Activated T-helper 1 cell treated with Interleukin-2 at 50 U/mL for 16 hours (primary cell): ENCODE results near the gene MAP3K7CL.
"Not testable (repeated sequence)": the region's sequence is repeated elsewhere in the genome, so short reads cannot be mapped to it uniquely, and the experiment has no call there.

Experiments
- DNase-seq: peaks from one replicate; pipeline ENCODE4 v3.0.0-alpha.2; 2020; ENCODE audit warnings: low read depth

The MAP3K7CL gene

DNA sequence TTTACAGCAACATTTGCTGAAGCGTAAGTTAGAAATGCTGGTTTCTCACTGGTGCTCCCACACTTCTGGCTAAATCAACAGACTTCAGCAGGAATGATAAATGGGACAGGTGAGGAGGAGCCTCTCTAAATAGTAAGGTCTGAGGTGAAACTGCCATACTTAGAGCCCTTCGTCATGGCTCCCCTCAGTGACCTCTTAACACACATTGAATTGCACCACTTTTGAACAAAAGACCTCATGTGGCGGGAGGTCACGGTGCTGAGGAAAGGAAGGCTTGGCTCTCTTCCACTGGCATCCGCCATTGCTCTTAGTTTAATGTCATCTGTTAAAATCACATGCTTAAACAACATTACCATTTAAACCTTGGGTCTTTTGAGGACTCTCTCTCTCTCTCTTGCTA is 3.4 kb downstream of the MAP3K7CL start:
- no peak for DNase-seq

DNA sequence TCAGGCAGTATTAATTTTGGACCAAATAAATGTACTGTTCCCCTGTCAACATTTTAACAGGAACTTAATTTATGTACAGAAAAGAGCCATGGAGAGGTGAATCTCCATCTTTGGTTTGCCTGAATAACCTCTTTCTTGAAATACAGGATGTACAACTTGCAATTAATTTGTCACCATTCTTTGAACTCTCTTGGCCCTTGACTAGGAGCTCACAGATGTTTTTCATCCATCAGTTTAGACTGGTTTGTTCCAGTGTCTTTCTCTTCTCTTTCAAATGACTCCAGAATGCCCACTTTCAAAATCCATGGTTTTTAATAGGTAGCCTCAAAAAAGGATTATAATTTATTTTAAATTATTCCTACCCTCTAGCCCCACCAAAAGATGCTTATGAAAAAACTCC is 5.0 kb downstream of the MAP3K7CL start:
- no peak for DNase-seq

DNA sequence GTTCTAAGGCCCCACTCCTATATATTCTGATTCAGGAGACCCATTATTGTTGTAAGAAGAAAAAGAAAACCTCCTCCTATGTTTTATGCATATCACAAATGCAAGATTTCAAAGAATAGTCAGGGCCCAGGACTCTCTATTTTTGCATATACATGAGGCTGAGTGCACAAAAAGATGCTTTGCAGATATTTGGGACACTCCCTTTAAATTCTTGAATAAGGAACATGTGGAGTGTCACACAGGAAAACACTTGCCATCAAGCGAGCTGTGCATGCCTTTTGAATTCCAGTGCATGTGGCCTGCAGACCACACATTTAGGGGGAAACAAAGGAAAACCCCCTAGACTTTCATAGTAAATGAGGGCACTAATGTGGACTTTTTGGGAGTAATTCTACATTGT is 5.6 kb downstream of the MAP3K7CL start:
- DNase-seq = no peak

DNA sequence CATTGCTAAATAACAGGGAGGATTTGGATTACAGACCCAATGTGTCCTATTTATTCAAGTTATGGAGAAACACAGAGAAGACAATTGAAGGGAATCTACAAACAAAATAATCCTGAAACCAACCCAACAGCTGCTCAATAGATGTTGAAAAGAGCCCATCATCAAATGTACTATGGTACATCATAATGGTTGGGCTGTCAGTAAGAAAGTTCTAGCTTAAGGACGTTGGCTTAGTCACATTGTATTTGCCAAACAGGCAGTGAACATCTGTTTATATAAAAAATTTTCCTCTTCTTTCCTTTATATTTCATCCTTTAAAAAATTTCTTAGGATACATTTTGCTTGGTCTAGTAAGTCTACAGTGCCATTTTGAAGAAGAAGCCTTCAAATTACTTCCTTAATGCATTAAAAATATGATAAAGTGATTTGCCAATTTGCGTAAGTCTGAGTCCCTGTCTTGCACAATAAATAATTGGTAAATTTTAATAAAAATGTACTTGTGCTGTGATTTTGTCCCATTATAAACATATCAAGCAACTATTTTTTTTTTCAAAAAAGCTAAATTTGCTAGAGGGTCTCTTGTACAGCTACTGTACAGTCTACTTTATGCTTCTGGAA is 14.4 kb downstream of the MAP3K7CL start:
- no peak for DNase-seq

DNA sequence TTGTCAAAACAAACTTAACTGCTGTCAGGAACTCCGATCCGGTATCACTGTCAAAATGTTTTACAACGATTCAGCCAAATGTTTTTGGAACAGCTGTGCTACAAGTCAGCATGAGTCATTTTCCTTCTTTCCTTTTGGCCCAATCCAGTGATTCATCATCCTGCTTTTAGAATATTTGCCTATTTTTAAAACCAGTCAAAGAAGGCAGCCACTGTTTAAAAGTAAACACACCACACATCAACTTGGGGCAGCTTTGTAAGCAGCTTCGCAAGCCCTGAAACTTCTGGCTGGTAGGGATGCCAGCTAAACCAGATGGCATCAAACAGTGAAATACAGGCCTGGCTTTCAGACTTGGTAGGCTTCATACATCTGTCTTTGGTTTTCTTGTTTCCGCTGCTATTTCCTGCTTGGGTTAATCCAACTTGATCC is 14.9 kb downstream of the MAP3K7CL start:
- no peak for DNase-seq

DNA sequence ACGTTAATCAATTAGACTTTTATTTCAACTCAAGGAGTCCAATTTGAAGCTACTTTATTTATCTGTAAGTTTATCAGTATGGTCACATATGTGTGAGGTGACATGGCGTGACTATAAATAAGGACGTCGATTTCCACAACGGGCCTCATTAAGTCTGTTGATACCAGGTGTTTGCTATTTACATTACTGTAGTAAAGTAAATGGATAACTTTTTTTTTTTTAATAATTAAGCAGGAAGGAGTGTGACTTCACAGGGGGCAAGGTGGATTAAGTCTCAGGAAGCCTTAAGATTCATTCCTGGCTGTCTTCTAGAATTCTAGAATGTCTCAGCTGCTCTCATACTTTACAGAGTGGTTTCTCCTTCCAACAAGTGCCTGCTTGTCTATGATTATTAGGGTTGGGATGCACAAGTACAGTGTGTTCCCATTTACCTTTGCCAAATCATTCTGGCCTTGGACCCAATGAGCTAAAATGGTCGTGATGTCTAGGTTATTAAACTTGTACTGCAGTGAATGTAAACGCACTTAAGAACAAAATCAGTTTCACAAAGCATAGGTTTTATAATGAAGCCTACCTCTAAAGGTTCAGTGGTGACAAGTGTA is 15.5 kb downstream of the MAP3K7CL start:
- DNase-seq = no peak

DNA sequence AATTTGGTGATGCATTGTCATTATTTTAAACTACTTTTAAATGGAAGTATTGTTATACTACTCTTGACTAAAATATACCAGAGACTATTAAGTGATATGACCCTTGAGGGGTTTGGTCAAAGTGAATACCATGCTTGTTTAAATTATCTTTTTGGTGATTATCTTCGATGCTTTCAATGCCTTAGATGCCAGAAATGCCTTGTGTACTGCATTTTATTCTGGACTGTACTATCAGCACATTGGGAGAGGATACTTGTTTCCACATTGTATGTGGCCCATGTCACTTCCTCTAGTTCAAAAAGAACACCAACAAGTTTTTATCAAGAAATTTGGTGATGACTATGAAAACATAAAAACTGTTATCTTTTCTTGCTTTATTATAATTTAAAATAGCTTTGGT is 16.3 kb downstream of the MAP3K7CL start:
- DNase-seq = no peak

DNA sequence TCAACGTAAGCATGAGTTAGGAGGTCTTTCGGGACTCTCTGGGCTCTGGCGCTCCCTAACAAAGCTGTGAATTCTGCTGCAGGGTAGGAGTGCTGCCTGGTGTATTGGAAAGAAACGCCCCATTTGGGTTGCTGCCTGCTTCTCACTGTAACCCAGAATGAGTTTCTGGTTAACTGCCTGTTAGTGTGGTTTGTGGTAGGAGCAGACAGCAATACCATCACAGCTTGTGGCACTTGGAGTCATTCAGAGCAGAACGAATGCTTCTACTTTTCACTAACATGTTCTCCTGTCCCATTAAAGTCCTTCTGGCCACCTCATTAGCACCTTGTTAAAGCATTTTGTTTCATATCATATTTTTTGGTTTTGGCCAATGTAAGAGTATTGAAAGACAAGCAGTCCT is 18.1 kb downstream of the MAP3K7CL start:
- no peak for DNase-seq

DNA sequence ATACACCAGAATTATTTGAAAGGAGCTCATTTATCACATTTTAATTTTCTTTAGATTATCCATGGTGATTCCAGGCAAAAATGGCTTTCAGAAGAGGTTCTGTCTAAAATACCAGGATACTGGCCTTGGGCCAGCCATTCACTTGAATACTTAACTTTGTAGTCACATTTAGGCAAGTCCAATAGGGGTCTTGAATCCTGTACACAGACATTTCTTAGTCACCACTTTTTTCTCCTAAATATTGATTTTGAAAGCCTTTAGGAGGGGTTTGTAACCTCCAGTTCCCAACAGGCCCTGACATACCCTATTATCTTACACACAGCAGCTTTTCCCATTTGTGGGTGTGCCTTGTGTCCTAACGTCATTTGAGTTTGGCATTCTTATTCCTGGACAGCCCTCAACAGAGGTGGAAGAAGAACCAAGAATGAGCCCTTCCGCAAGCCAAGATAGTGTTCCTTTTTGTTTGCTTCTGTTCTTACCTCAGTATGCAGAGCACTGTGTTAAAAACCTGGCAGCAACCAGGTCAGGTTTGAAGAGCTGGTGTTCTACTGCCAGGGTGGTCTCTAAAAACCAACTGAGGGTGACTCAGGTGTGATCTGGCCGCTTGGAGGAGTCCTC is 19.5 kb downstream of the MAP3K7CL start:
- DNase-seq = no peak

DNA sequence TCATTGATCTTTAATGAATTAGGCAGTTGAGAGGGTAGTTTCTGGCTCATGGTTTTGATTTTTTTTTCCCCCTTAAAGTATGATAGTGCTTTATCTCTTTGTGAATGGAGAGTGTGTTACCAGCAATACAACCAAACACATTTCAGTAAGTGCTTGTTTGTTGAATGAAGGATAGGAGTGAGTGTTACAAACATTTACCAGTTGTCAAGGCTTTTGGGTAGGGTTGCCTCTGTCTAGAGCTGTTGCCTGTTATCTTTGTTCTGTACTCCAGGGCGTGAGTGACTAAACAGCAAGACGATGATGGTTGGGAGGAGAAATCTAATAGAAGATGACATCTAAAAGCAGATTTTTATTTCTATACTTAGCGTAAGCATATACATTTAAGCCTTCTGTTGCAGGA is 21.5 kb downstream of the MAP3K7CL start:
- no peak for DNase-seq

DNA sequence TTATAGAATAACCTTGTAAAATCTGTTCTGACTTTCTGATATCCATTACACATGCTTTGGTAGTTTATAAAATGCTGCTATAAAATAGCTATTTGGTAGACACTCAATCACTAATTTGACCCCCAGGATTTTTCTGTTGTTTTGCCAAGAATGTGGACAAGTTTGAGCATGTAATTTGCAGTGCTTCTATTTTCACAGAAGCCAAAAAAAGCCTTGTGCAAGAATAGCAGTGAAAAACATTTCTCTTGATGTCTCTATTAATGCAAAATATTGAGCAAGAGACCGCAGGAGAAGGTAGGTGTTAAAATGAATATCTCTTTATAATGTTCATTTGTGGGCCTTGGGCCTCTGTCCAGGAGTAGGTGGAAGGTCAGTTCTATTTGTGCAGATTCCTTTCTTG is 22.5 kb downstream of the MAP3K7CL start:
- no peak for DNase-seq

DNA sequence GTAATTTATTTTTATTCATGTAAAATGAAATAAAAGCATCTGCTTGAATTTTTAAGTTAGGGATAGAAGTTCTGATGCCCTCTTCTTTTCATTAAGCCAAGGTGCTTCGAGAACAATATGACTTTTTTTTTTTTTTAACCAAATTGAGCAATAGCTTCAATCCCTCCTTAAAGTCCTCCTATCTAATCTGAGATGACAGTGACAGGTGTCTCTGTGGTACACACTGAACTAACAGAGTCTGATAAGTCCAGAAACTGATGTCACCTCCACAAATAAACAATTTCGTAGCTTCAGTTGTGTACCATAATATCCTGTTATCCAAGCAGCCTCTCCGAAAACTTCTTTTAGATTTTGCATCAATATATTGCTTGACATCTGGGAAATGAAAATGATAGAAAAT is 23.8 kb downstream of the MAP3K7CL start:
- no peak for DNase-seq

DNA sequence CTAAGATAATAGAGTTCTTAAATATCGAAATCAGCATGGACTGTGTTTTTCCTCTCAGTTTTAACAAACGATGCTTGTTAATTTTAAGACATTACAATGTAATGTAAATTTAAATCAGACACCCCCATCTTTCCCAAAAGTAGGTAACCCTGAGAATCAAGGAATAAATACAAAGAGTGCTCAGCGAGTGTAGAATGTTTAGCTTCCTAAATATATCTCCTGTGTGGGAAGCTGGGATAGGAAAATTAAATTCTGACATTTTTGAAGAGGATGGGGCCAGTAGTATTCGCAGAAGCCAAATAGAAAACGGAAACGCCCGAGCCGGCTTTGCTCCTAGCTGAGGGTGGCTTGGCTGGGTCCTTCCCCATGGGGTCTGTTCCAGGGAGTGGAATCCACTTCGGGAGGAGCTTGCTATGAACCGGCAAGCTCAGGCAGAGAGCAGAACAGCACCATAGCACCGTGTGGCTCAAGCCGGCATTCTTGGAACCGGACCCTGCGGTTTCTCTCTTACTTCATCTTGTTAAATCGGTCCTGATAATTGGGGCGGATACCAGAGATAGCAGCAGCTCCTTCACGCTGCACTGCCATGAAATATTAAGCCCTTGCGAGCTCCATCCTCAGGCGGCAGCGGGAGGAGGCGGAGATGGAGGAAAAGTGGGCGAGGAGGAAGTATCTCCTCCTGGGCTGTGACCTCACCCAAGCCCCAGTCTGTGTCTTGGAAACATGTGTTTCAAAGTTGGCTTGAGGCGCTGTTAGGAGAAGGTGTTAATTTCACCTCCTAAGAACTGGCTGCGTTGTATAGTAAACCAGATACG is 24.9 kb downstream of the MAP3K7CL start:
- no peak for DNase-seq

DNA sequence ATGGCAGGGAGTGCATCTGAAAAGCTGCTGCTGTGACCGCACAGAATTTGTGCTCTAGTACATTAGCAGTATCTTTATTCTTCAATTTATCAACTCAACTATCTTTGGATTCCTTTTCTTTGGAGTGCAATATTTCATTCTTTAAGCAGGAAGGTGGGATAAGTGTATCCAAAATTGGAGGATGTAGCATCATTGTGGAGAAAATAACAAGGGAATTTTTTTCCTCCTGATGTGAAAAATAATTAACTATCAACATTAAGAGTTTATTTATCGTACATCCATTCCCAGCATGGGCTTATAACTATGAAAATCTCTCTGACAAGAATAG is 25.5 kb downstream of the MAP3K7CL start:
- no peak for DNase-seq

DNA sequence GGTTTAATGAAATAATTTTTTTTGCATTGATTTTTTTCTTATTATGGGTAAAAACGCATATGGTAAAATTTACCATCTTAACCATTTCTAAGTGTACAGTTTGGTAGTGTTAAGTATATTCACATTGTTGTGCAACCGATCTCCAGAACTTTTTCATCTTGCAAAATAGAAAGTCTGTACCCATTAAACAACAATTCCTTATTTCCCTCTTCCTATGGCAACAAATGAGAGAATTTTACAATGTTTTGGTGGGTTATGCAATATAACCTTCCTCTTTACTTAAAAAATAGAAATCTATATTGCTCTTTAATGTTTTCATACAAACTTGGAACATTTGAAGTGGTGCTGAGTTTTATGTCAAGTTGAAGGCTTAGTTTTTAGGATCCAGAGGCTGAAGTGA is 26.6 kb downstream of the MAP3K7CL start:
- DNase-seq = no peak

DNA sequence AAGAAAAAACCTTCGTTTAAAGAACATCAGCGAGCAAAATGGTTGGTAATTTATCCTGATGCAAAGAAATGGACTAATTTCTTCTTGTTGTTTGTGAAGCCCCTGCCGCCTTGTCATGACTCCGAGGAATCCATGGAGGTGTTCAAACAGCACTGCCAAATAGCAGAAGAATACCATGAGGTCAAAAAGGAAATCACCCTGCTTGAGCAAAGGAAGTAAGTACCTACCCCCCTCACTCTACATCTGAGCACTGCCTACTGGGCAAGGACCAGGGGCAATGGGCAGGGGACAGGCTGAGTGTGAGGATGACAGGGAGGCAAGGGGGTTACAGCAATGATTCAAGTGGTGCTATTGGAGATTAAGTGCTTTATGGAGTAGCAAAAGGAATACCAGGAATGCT is 29.4 kb downstream of the MAP3K7CL start:
- DNase-seq = no peak

DNA sequence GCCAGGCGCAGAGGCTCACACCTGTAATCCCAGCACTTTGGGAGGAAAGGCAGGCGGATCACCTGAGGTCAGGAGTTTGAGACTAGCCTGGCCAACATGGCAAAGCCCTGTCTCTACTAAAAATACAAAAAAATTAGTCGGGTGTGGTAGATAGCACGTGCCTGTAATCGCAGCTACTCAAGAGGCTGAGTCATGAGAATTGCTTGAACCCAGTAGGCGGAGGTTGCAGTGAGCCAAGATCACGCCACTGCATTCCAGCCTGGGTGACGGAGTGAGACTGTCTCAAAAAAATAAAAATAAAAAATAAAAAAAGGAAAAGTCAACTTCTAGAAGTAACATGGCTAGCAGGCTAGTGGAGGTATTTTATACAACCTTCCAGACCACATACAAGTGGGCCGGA is 32.4 kb downstream of the MAP3K7CL start:
- not testable (repeated sequence) for DNase-seq

DNA sequence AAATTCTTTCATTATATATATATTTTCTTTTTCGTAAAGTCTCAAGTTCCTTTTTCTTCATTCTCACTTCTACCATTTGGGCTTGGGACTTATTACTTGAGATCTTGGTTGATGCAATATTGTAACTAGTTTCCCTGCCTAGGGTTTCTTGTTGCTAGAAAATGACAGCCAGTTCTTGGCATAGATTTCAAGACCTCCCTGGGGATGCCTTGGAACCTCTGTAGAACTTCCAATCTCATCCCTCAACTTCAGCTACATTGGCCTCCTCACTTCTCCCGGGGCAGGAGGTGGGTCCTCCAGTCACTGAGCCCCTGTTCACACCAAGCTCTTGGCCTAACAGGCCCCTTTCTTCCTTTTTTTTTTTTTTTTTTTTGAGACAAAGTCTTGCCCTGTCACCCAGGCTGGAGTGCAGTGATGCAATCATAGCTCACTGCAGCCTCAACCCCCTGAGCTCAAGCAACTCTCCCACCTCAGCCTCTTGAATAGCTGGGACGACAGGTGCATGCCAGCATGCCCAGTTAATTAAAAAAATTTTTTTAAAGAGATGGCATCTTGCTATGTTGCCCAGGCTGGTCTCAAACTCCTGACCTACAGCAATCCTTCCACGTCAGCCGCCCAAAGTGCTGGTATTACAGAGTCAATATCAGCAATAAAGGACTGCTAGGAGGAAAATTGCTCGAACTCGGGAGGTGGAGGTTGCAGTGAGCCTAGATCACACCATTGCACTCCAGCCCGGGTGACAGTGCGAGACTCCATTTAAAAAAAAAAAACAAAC is 33.1 kb downstream of the MAP3K7CL start:
- DNase-seq = no peak

DNA sequence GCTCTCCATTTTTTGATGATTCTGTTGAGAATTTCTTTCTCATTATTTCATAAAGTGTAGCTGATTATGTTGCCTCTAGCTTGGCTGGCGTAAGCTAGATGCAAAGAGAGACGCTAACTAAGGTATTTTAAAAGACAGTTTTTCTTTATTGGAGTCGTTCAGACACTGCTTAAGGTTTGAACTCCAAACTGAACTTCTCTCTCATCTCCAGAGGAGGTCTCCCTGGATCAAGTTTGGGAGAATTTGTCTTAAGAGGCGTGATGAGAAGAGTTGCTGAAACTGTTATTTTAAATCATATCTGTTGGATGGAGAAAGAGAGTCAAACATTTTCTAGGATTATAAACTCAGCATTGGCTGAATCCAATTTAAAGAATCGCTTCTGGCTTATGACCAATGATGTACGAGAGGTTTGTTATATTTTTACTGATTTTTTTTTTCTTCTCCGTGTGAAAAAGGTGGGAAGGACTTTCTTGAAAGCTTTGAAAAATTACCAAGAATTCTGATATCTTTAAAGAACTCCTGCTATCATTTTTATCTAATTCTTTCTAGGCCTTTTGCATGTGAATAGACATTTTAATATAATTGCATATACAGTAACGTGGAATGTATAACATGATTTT is 34.0 kb downstream of the MAP3K7CL start:
- no peak for DNase-seq

DNA sequence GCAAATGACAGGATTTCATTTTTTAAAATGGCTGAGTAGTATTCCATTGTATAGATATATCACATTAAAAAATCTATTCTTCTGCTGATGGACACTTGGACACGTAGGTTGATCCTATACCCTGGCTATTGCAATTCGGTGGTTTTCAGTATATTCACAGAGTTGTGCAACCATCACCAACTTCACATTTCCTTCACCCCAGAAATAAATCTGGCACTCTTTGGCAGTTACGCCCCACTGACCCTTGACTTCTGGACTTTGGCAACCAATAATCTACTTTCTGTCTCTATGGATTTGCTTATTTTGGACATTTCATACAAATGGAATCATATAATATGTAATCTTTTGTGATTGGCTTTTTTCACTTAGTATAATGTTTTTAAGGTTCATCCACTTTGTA is 35.9 kb downstream of the MAP3K7CL start:
- DNase-seq = no peak

DNA sequence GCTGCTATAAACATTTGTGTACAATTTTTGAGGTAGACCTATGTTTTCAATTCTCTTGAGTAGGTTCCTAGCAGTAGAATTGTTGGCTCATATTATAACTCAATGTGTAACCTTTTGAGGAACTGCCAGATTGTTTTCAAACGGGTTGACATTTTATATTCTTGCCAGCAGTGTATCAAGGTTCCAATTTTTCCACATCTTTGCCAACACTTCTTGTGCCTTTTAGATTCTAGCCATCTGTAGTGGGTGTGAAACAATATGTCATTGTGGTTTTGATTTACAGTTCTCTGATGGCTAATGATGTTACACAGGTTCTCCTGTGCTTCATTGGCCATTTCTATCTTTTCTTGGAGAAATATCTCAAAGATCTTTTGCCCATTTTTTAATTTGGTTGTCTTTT is 36.4 kb downstream of the MAP3K7CL start:
- no peak for DNase-seq

DNA sequence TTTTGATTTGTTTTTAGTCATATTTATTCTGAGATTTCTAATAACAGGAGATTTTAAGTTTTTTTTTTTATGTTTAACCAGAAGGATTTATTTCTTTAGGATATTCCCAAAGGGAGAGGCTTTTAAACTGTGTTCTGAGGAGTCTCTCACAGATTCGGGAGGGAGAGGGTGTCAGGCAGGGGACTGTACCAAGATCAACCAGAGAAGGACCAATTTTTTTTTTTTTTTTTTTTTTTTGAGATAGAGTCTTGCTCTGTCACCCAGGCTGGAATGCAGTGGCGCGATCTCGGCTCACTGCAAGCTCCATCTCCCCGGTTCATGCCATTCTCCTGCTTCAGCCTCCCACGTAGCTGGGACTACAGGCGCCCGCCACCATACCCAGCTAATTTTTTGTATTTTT is 37.0 kb downstream of the MAP3K7CL start:
- not testable (repeated sequence) for DNase-seq
